Measurements from ENCODE around the gene ESR1. TPM values are rescaled to one million over a fixed set of nuclear protein-coding genes. Genes with fewer than 3 reads are reported as not detected.

ESR1 gene
- total RNA-seq, 1 donor from 2014 or later = 0.05 TPM

DNA sequence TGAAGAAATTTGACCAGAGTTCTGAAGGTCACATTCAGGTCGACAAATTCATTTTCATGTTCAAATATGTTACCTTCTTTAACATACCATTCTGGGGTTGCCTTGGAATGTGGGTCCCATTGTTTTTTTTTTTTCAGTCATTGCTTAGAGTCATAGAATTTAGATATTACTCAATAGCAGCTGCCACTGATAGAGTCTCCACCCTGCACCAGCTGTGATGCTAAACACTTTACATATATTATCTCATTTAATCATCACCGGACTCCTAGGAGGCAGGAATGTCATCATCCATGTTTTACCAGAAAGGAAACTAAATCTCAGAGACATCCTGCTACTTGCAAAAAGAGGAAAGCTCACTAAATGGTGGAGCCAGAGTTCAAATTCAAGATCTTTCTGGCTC, 204.7 kb downstream of the ESR1 start:
- Mint-ChIP-seq H3K4me1 (ENCODE audit: low read depth, unreplicated experiment) (no peaks in the 10 kb centered on the region), H3K4me3 (ENCODE audit: unreplicated experiment) (no peak overlapping the region), H3K9me3 (ENCODE audit: unreplicated experiment) (no peaks in the 10 kb centered on the region), H3K27ac (ENCODE audit: unreplicated experiment) (no peak overlapping the region), H3K36me3 (ENCODE audit: low read depth, unreplicated experiment) (no peaks in the 10 kb centered on the region), H3K27me3 (ENCODE audit: low read depth, unreplicated experiment) (peaks cover 32% of the 10 kb centered on the region)
- no peak overlapping the region for H2AFZ ChIP-seq (ENCODE audit: low read depth, low read length)
- no peaks in the 10 kb centered on the region for H3K9me3 ChIP-seq (ENCODE audit: insufficient read depth, low read depth, low read length)
- H3K79me2 ChIP-seq (ENCODE audit: insufficient read depth, low read length) = no peaks in the 10 kb centered on the region
- no peak overlapping the region for H3K27ac ChIP-seq (ENCODE audit: low read depth, low read length)
- H4K20me1 ChIP-seq (ENCODE audit: insufficient read depth, low read length) = no peaks in the 10 kb centered on the region
- no peak overlapping the region for H3K4me2 ChIP-seq (ENCODE audit: low read length)
- no peaks in the 10 kb centered on the region for H3K36me3 ChIP-seq (ENCODE audit: insufficient read depth, low read length)
- no peaks in the 10 kb centered on the region for H3K27me3 ChIP-seq (ENCODE audit: insufficient read depth, low read length)
- H3K9ac ChIP-seq (ENCODE audit: low read length) = no peak overlapping the region
- H3K4me1 ChIP-seq (ENCODE audit: insufficient read depth, low read length) = no peaks in the 10 kb centered on the region
- DNase-seq (ENCODE audit: low read depth) (no peak), FAIRE-seq (no peak)
- H3K4me3 ChIP-seq (ENCODE audit: insufficient read depth, low read depth, low read length) = no peak overlapping the region
- TF ChIP-seq, protein P1, sequence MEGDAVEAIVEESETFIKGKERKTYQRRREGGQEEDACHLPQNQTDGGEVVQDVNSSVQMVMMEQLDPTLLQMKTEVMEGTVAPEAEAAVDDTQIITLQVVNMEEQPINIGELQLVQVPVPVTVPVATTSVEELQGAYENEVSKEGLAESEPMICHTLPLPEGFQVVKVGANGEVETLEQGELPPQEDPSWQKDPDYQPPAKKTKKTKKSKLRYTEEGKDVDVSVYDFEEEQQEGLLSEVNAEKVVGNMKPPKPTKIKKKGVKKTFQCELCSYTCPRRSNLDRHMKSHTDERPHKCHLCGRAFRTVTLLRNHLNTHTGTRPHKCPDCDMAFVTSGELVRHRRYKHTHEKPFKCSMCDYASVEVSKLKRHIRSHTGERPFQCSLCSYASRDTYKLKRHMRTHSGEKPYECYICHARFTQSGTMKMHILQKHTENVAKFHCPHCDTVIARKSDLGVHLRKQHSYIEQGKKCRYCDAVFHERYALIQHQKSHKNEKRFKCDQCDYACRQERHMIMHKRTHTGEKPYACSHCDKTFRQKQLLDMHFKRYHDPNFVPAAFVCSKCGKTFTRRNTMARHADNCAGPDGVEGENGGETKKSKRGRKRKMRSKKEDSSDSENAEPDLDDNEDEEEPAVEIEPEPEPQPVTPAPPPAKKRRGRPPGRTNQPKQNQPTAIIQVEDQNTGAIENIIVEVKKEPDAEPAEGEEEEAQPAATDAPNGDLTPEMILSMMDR (IDR thresholded peaks at IDR 0.05; ENCODE audit: insufficient read depth, low read depth, low read length) = no peak
- TF ChIP-seq EZH2 (IDR thresholded peaks at IDR 0.05; ENCODE audit: insufficient read depth, low read length) = no peak

DNA sequence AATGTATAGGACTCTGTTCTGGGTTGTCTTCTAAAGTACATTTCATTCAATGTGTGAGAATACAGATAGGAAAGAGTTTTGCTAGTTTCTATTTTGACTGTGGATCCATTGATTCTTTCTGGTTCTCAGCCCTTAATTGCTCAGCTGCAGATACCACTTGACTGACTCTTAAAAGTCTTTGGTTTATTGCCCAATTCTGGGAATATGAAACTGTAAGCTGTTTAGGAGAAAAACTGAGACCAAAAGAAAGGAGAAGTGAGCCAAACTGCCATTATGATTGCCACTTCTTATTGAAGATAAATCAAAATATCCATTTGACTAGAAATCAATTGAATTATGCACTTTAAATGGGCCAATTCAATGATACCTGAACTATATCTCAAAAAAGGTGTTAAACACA, 211.4 kb downstream of the ESR1 start:
- H3K9me3 ChIP-seq (ENCODE audit: insufficient read depth, low read depth, low read length) = no peaks in the 10 kb centered on the region
- H3K4me3 ChIP-seq (ENCODE audit: insufficient read depth, low read depth, low read length) = no peak overlapping the region
- H3K4me2 ChIP-seq (ENCODE audit: low read length) = no peak overlapping the region
- H3K4me1 Mint-ChIP-seq (ENCODE audit: low read depth, unreplicated experiment) = no peaks in the 10 kb centered on the region
- H3K27me3 Mint-ChIP-seq (ENCODE audit: low read depth, unreplicated experiment) = peaks cover 7% of the 10 kb centered on the region
- H3K27ac Mint-ChIP-seq (ENCODE audit: unreplicated experiment) = no peak overlapping the region
- H3K79me2 ChIP-seq (ENCODE audit: insufficient read depth, low read length) = no peaks in the 10 kb centered on the region
- FAIRE-seq (no peak), DNase-seq (ENCODE audit: low read depth) (no peak)
- no peak overlapping the region for H3K27ac ChIP-seq (ENCODE audit: low read depth, low read length)
- no peaks in the 10 kb centered on the region for H3K36me3 Mint-ChIP-seq (ENCODE audit: low read depth, unreplicated experiment)
- TF ChIP-seq, protein P1 (IDR thresholded peaks at IDR 0.05; ENCODE audit: insufficient read depth, low read depth, low read length) = no peak
- TF ChIP-seq EZH2 (IDR thresholded peaks at IDR 0.05; ENCODE audit: insufficient read depth, low read length) = no peak
- H2AFZ ChIP-seq (ENCODE audit: low read depth, low read length) = no peak overlapping the region
- H3K4me3 Mint-ChIP-seq (ENCODE audit: unreplicated experiment) = no peak overlapping the region
- no peaks in the 10 kb centered on the region for H3K4me1 ChIP-seq (ENCODE audit: insufficient read depth, low read length)
- H4K20me1 ChIP-seq (ENCODE audit: insufficient read depth, low read length) = no peaks in the 10 kb centered on the region
- H3K9me3 Mint-ChIP-seq (ENCODE audit: unreplicated experiment) = peaks cover 4% of the 10 kb centered on the region
- H3K36me3 ChIP-seq (ENCODE audit: insufficient read depth, low read length) = no peaks in the 10 kb centered on the region
- no peaks in the 10 kb centered on the region for H3K27me3 ChIP-seq (ENCODE audit: insufficient read depth, low read length)
- H3K9ac ChIP-seq (ENCODE audit: low read length) = no peak overlapping the region

DNA sequence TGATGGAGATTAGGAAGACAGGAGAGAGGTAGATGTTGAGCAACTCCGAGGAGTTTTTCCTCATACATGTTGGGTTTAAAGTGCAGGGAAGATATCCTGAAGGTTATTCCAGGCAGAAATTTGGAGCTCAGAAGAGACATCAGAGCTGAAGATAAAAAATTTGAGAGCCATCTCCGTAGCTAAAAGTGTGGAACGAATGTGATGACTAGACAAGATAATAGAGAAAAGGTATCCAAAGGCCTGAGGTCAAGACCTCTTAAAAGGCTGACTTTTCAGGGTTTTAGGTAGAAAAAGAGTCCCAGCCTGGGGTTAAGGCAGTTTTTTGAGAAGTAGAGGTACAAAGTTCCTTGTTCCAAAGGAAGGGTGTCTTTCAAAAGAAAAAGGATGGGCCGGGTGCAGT, 214.8 kb downstream of the ESR1 start:
- H3K27ac ChIP-seq (ENCODE audit: low read depth, low read length) = no peak overlapping the region
- no peaks in the 10 kb centered on the region for H3K36me3 ChIP-seq (ENCODE audit: insufficient read depth, low read length)
- H3K9ac ChIP-seq (ENCODE audit: low read length) = no peak overlapping the region
- no peak overlapping the region for H3K4me3 ChIP-seq (ENCODE audit: insufficient read depth, low read depth, low read length)
- no peaks in the 10 kb centered on the region for H3K4me1 ChIP-seq (ENCODE audit: insufficient read depth, low read length)
- Mint-ChIP-seq H3K36me3 (ENCODE audit: low read depth, unreplicated experiment) (no peaks in the 10 kb centered on the region), H3K27me3 (ENCODE audit: low read depth, unreplicated experiment) (no peaks in the 10 kb centered on the region), H3K4me1 (ENCODE audit: low read depth, unreplicated experiment) (no peaks in the 10 kb centered on the region), H3K4me3 (ENCODE audit: unreplicated experiment) (no peak overlapping the region), H3K27ac (ENCODE audit: unreplicated experiment) (no peak overlapping the region), H3K9me3 (ENCODE audit: unreplicated experiment) (peaks cover 4% of the 10 kb centered on the region)
- H4K20me1 ChIP-seq (ENCODE audit: insufficient read depth, low read length) = no peaks in the 10 kb centered on the region
- no peak overlapping the region for H2AFZ ChIP-seq (ENCODE audit: low read depth, low read length)
- no peaks in the 10 kb centered on the region for H3K27me3 ChIP-seq (ENCODE audit: insufficient read depth, low read length)
- H3K79me2 ChIP-seq (ENCODE audit: insufficient read depth, low read length) = no peaks in the 10 kb centered on the region
- FAIRE-seq = no peak
- DNase-seq (ENCODE audit: low read depth) = no peak
- H3K4me2 ChIP-seq (ENCODE audit: low read length) = no peak overlapping the region
- H3K9me3 ChIP-seq (ENCODE audit: insufficient read depth, low read depth, low read length) = no peaks in the 10 kb centered on the region
- no peak for TF ChIP-seq EZH2 (IDR thresholded peaks at IDR 0.05; ENCODE audit: insufficient read depth, low read length)
- TF ChIP-seq, protein P1 (IDR thresholded peaks at IDR 0.05; ENCODE audit: insufficient read depth, low read depth, low read length) = no peak
